A673 (cell line): ENCODE data around the gene SUMO3.

Experiments
- CTCF ChIP-seq: fragments of 300-800, 200-600 bp; sonication (generic); conservative IDR thresholded peaks from 2 replicates; pipeline ENCODE4 v1.5.1; 2017; ENCODE audit warnings: low read depth, mild to moderate bottlenecking, antibody characterized with exemption, low read length, moderate library complexity, mixed read lengths
- EZH2 ChIP-seq: fragments of 200-600 bp; sonication (generic); IDR thresholded peaks from 2 replicates; pipeline ENCODE4 v1.6.1; 2017; ENCODE audit warnings: borderline replicate concordance, low read depth, mild to moderate bottlenecking, mixed read lengths, antibody characterized with exemption, low read length; ENCODE audit not compliant: poor library complexity, severe bottlenecking

GRCh38 chr21:44803651-44804050, 14.2 kb downstream of the SUMO3 start:
- TF ChIP-seq CTCF (no peak), EZH2 (no peak)
